HEK293T (cell line): Measurements from ENCODE around the gene FLACC1.

Experiments
- ARNT ChIP-seq: fragments of 450-650 bp; IDR thresholded peaks from 2 replicates; pipeline ENCODE4 v1.6.1; 2017; ENCODE audit warnings: mild to moderate bottlenecking
- BHLHE40 ChIP-seq: fragments of 450-650 bp; IDR thresholded peaks from 2 replicates; pipeline ENCODE4 v1.6.1; 2016; ENCODE audit warnings: mild to moderate bottlenecking, moderate library complexity, borderline replicate concordance
- ELF4 ChIP-seq: fragments of 450-650 bp; IDR thresholded peaks from 2 replicates; pipeline ENCODE4 v1.6.1; 2017; ENCODE audit warnings: antibody characterized with exemption
- FOXA1 ChIP-seq: fragments of 450-650 bp; IDR thresholded peaks from 2 replicates; pipeline ENCODE4 v1.6.1; 2016; ENCODE audit warnings: mild to moderate bottlenecking
- FOXK2 ChIP-seq: fragments of 450-650 bp; IDR thresholded peaks from 2 replicates; pipeline ENCODE4 v1.6.1; 2016; ENCODE audit warnings: mild to moderate bottlenecking
- FOXM1 ChIP-seq: fragments of 450-650 bp; IDR thresholded peaks from 2 replicates; pipeline ENCODE4 v1.6.1; 2017; ENCODE audit warnings: mild to moderate bottlenecking, borderline replicate concordance
- HDGF ChIP-seq: fragments of 450-650 bp; IDR thresholded peaks from 2 replicates; pipeline ENCODE4 v1.6.1; 2017; ENCODE audit warnings: antibody characterized with exemption, borderline replicate concordance
- L3MBTL2 ChIP-seq: fragments of 450-650 bp; conservative IDR thresholded peaks from 2 replicates; pipeline ENCODE4 v1.6.1; 2016; ENCODE audit warnings: mild to moderate bottlenecking
- LEF1 ChIP-seq: fragments of 450-650 bp; IDR thresholded peaks from 2 replicates; pipeline ENCODE4 v1.6.1; 2017; ENCODE audit warnings: mild to moderate bottlenecking, borderline replicate concordance
- PKNOX1 ChIP-seq: fragments of 450-650 bp; IDR thresholded peaks from 2 replicates; pipeline ENCODE4 v1.6.1; 2016
- SP1 ChIP-seq: fragments of 450-650 bp; IDR thresholded peaks from 2 replicates; pipeline ENCODE4 v1.6.1; 2017
- SUZ12 ChIP-seq: fragments of 450-650 bp; IDR thresholded peaks from 2 replicates; pipeline ENCODE4 v1.6.1; 2016; ENCODE audit warnings: mild to moderate bottlenecking
- TARDBP ChIP-seq: fragments of 450-650 bp; IDR thresholded peaks from 2 replicates; pipeline ENCODE4 v1.6.1; 2016
- ZNF384 ChIP-seq: fragments of 450-650 bp; IDR thresholded peaks from 2 replicates; pipeline ENCODE4 v1.6.1; 2016

- TF ChIP-seq FOXA1 (no peak), FOXM1 (no peak), L3MBTL2 (no peak), BHLHE40 (no peak), ELF4 (no peak), FOXK2 (no peak), ZNF384 (no peak), LEF1 (no peak), SP1 (no peak), PKNOX1 (no peak), TARDBP (no peak), HDGF (no peak), SUZ12 (no peak), ARNT (no peak)
Observed at GRCh38 chr2:201349601-201350000, 7.5 kb downstream of the FLACC1 start.
